GM12878 (cell line): ENCODE results near the gene C3orf49. TPM values are rescaled to one million over a fixed set of nuclear protein-coding genes. Genes with fewer than 3 reads are reported as not detected.

Source experiments
- ATAC-seq: fragments of 200-7000 bp; cut with Tn5 transposase; 3 replicates; pipeline ENCODE4 v1.9.1; 2020; ENCODE audit warnings: mild to moderate bottlenecking, moderate library complexity
- BruUV-seq: library from RNA; stranded (reverse); fragments of 400-500 nt; replicated peaks from 2 replicates; lab custom pipeline; 2021; lab: Mats Ljungman, UMichigan
- CTCF ChIA-PET: fragments of 300-600 bp; sonication (Branson Sonifier 250); formaldehyde crosslinking; extraction: SDS; loops from one replicate; lab custom pipeline; 2021; ENCODE audit warnings: inconsistent platforms; lab: Yijun Ruan, JAX
- POLR2A ChIA-PET: fragments of 350-600 bp; formaldehyde crosslinking; extraction: SDS; loops from one replicate; lab custom pipeline; 2021; ENCODE audit warnings: inconsistent platforms; lab: Charles Lee
- RAD21 ChIA-PET: fragments of 300-600 bp; sonication (Branson Sonifier 250); formaldehyde crosslinking; loops from one replicate; lab custom pipeline; 2023; ENCODE audit warnings: antibody characterized with exemption; ENCODE audit not compliant: unreplicated experiment; lab: Charles Lee
- SMC1A ChIA-PET: fragments of 300-600 bp; sonication (Branson Sonifier 250); formaldehyde crosslinking; loops from one replicate; lab custom pipeline; 2023; ENCODE audit not compliant: unreplicated experiment, uncharacterized antibody; lab: Charles Lee
- DNase-seq: peaks from one replicate; pipeline ENCODE4 v3.0.0-alpha.2; 2011; ENCODE audit warnings: low read depth, low spot score
- FAIRE-seq: peaks from 3 replicates; lab custom pipeline; 2011; peaks lifted over from hg19 to GRCh38; lab: Jason Lieb, UNC
- H2AFZ ChIP-seq: 2 replicates; pipeline ENCODE4 v1.6.0; 2011; ENCODE audit warnings: low read depth, low read length, control low read depth; ENCODE audit not compliant: control insufficient read depth
- H3K27ac ChIP-seq: 2 replicates; pipeline ENCODE4 v1.5.1; 2011; ENCODE audit warnings: control low read depth; ENCODE audit not compliant: control insufficient read depth, insufficient read depth
- H3K27me3 ChIP-seq, 2 experiments: replicated peaks in 1 of 2; 2 replicates each; pipeline versions ENCODE4 v1.6.0 to v1.6.1; 2011; ENCODE audit warnings: low read length in 1 of 2; ENCODE audit not compliant: control insufficient read depth in 2 of 2, insufficient read depth in 2 of 2
- H3K36me3 ChIP-seq, 2 experiments: 2 replicates each; pipeline ENCODE4 v1.5.1; 2011; ENCODE audit warnings: low read length in 1 of 2; ENCODE audit not compliant: control insufficient read depth in 2 of 2, insufficient read depth in 2 of 2
- H3K4me1 ChIP-seq: 2 replicates; pipeline ENCODE4 v1.6.1; 2011; ENCODE audit warnings: mild to moderate bottlenecking, low read length, moderate library complexity, mixed read lengths; ENCODE audit not compliant: control insufficient read depth, insufficient read depth
- H3K4me2 ChIP-seq: 2 replicates; pipeline ENCODE4 v1.6.0; 2011; ENCODE audit warnings: control low read depth; ENCODE audit not compliant: control insufficient read depth, insufficient read depth
- H3K4me3 ChIP-seq: fragments of 200-600 bp; sonication (generic); 2 replicates; pipeline ENCODE4 v1.5.1; 2016
- H3K79me2 ChIP-seq: 2 replicates; pipeline ENCODE4 v1.6.0; 2011; ENCODE audit warnings: low read length; ENCODE audit not compliant: control insufficient read depth, insufficient read depth
- H3K9ac ChIP-seq: 2 replicates; pipeline ENCODE4 v1.8.0; 2011; ENCODE audit warnings: low read length, control low read depth, mixed read lengths; ENCODE audit not compliant: control insufficient read depth, insufficient read depth
- H3K9me3 ChIP-seq: replicated peaks from 3 replicates; pipeline ENCODE4 v1.5.1; 2011; ENCODE audit warnings: mild to moderate bottlenecking, low read length; ENCODE audit not compliant: control insufficient read depth, insufficient read depth
- H4K20me1 ChIP-seq: 2 replicates; pipeline ENCODE4 v1.6.0; 2011; ENCODE audit not compliant: control insufficient read depth, insufficient read depth
- BMI1 ChIP-seq: fragments of 450-650 bp; IDR thresholded peaks from 2 replicates; pipeline ENCODE4 v1.6.1; 2016; ENCODE audit warnings: mild to moderate bottlenecking, moderate library complexity, borderline replicate concordance
- JUNB ChIP-seq: IDR thresholded peaks from 2 replicates; pipeline ENCODE4 v1.6.1; 2016; ENCODE audit warnings: antibody characterized with exemption, mild to moderate bottlenecking
- KAT2A ChIP-seq: conservative IDR thresholded peaks from 2 replicates; pipeline ENCODE4 v1.6.1; 2011; ENCODE audit warnings: low read depth, low read length; ENCODE audit not compliant: control insufficient read depth
- TCF12 ChIP-seq: IDR thresholded peaks from 2 replicates; pipeline ENCODE4 v1.6.1; 2011; ENCODE audit warnings: low read depth, mild to moderate bottlenecking, low read length
- TCF3 ChIP-seq: IDR thresholded peaks from 2 replicates; pipeline ENCODE4 v1.6.1; 2012; ENCODE audit warnings: low read depth, mild to moderate bottlenecking, low read length, borderline replicate concordance; ENCODE audit not compliant: insufficient read depth
- WGBS: methylation state at CpG from one replicate; pipeline ENCODE4 v1.1.6; 2016; ENCODE audit warnings: low lambda C conversion rate; ENCODE audit not compliant: insufficient replicate concordance, insufficient coverage; ENCODE audit errors: missing lambda C conversion rate; 5-methylcytosine and 5-hydroxymethylcytosine counted together
- in situ Hi-C: fragments of 300-500 bp; cut with MboI; formaldehyde crosslinking; loops from 9 replicates; pipeline ENCODE4 v1.14.3; 2018; ENCODE audit warnings: mixed read lengths
- intact Hi-C: fragments of 100-400 bp; cut with micrococcal nuclease; formaldehyde crosslinking; loops from one replicate; pipeline ENCODE4 v1.14.2; 2022; ENCODE audit not compliant: unreplicated experiment
- polyA plus RNA-seq, 11 experiments: library from polyadenylated mRNA; depleted of rRNA in 4 of 11; unstranded in 6 of 11; stranded (reverse) in 5 of 11; fragments of >200 nt; fragmentation: Nextera tagmentation in 4 of 11; fragmentation: Illumina TruSeq in 1 of 11; extraction: Ambion mirVana in 4 of 11; extraction: Trizol in 1 of 11; gene quantifications; 1 replicate in 1 of 11; 2 replicates in 10 of 11; pipeline versions ENCODE4 v1.2.1 to v1.2.3, GENCODE V29; 2011 to 2016; ENCODE audit warnings: inconsistent platforms in 2 of 11, missing spikeins in 2 of 11, low read depth in 1 of 11
- total RNA-seq, 4 experiments: library from RNA; depleted of rRNA in 3 of 4; stranded (reverse); fragments of >200 nt in 3 of 4; fragmentation: Illumina TruSeq in 1 of 4; extraction: Trizol in 1 of 4; gene quantifications; 2 replicates each; pipeline versions ENCODE4 v1.2.1 to v1.2.3, GENCODE V29; 2013 to 2021
- TF ChIP-seq, protein P1 (sequence below): IDR thresholded peaks from 2 replicates; pipeline ENCODE4 v1.6.1; 2011; ENCODE audit warnings: low read depth, low read length, improper control_type of control experiment, borderline replicate concordance
- TF ChIP-seq, protein P2 (sequence below): fragments of 450-650 bp; formaldehyde crosslinking; IDR thresholded peaks from 2 replicates; pipeline ENCODE4 v1.4.0; 2022; ENCODE audit warnings: mild to moderate bottlenecking, moderate library complexity

The C3orf49 gene
- total and polyA plus RNA-seq, 10 of the 15 experiments (the other 5 are each of a cell fraction or from before 2014, with no cell fraction given), result 0.21 TPM; not detected in 9

DNA sequence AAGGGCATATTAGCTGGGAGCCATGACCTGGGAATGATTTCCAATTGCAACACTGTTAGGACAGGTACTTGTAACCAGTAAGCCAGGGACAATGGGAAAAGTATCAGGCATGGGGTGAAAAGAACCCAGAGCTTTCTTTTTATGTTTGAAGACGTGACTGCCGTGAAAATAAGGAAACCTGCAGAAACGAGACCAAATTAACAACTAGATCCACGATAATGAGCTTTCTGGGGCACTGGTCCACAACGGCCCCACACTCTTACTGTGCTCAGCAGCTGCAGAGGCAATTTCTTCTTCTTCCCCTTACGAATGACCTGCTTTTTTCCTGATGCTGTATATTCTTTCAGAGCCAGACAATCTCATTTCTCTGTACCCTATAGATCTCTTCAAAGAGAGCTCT is 11.4 kb downstream of the C3orf49 start:
- over 99% methylated on average over 6 of the region's 6 CpGs for WGBS
- Histone ChIP-seq H3K4me3 (no peak overlapping the region), H3K4me1 (no peaks in the 10 kb centered on the region), H3K9me3 (no peaks in the 10 kb centered on the region), H3K27me3 (no peaks in the 10 kb centered on the region), H3K27ac (no peak overlapping the region), H3K9ac (no peak overlapping the region), H3K36me3 (peaks cover 1 to 6% of the 10 kb centered on the region in 2 experiments; a peak in 3 of 4 replicates), H4K20me1 (no peaks in the 10 kb centered on the region), H2AFZ (no peak overlapping the region), H3K4me2 (no peak overlapping the region), H3K79me2 (no peaks in the 10 kb centered on the region)
- in situ Hi-C loops (no loop called here), intact Hi-C loops (no loop called here)
- SMC1A ChIA-PET, result interaction anchor here (0.6 to 1.0 kb wide), 2 partner anchors 13 to 1136 kb away, joined by 3 read pairs; no protein-coding TSS in a partner anchor
- FAIRE-seq, result no peak
- POLR2A ChIA-PET, result interaction anchor here (0.7 kb wide), 1 partner anchor 155 kb away, joined by 3 read pairs; no protein-coding TSS in a partner anchor
- RAD21 ChIA-PET, result interaction anchor here (1.3 kb wide), 1 partner anchor 11 kb away, joined by 3 read pairs; the partner anchor contains the start of gene C3orf49
- no peak for DNase-seq
- CTCF ChIA-PET, result interaction anchor here (1.0 kb wide), 1 partner anchor 8 kb away, joined by 3 read pairs; no protein-coding TSS in a partner anchor
- no peak for ATAC-seq
- no TSS peak for BruUV-seq
- TF ChIP-seq JUNB, result no peak
- no peak for TF ChIP-seq BMI1
- TF ChIP-seq KAT2A, result no peak
- no peak for TF ChIP-seq TCF3
- TF ChIP-seq, protein P1, sequence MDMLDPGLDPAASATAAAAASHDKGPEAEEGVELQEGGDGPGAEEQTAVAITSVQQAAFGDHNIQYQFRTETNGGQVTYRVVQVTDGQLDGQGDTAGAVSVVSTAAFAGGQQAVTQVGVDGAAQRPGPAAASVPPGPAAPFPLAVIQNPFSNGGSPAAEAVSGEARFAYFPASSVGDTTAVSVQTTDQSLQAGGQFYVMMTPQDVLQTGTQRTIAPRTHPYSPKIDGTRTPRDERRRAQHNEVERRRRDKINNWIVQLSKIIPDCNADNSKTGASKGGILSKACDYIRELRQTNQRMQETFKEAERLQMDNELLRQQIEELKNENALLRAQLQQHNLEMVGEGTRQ, result no peak
- TF ChIP-seq, protein P2, sequence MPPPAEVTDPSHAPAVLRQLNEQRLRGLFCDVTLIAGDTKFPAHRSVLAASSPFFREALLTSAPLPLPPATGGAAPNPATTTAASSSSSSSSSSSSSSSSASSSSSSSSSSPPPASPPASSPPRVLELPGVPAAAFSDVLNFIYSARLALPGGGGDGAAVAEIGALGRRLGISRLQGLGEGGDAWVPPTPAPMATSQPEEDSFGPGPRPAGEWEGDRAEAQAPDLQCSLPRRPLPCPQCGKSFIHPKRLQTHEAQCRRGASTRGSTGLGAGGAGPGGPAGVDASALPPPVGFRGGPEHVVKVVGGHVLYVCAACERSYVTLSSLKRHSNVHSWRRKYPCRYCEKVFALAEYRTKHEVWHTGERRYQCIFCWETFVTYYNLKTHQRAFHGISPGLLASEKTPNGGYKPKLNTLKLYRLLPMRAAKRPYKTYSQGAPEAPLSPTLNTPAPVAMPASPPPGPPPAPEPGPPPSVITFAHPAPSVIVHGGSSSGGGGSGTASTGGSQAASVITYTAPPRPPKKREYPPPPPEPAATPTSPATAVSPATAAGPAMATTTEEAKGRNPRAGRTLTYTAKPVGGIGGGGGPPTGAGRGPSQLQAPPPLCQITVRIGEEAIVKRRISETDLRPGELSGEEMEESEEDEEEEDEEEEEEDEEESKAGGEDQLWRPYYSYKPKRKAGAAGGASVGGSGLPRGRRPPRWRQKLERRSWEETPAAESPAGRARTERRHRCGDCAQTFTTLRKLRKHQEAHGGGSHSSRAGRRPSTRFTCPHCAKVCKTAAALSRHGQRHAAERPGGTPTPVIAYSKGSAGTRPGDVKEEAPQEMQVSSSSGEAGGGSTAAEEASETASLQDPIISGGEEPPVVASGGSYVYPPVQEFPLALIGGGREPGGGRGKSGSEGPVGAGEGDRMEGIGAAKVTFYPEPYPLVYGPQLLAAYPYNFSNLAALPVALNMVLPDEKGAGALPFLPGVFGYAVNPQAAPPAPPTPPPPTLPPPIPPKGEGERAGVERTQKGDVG (CRISPR knock-in tag), result no peak
- no peak for TF ChIP-seq TCF12
